ENCODE measurements around the gene CST11. TPM values are rescaled to one million over a fixed set of nuclear protein-coding genes. Genes with fewer than 3 reads are reported as not detected.

Gene CST11
- total RNA-seq, 1 experiment from 2014 or later: not detected

DNA sequence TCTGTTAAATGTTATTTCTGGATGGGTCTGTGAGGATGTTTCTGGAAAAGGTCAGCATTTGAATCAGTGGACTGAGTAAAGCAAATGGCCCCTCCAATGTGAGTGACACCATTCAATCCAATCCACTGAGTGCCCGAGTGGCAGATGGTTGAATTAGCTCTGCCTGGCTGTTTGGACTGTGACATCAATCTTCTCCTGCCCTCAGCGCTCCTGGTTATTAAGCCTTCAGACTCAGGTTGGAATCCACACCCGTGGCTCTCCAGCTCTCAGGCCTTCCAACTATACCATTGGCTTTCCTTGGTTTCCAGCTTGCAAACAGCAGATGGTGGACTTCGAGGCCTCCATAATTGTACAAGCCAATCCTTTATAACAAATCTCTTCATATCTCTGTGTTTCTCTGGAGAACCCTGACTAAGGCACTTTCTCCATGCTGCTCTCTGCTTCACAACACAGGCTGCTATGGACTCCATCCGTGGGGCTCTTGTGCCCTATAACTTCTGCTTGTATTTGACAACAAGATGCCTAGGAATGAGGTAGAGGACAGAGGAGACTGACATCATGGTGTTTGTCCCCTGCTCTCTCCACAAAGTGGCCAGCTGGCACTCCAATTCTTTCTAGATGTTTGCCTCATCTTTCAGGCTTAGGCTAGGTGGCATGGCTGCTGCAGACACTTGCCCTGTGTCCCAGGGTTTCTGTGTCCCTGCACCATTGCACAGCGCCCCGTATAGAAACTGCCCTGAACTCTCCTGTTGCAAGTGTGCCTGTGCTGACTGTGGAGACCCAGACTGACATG lies 18.0 kb downstream of the CST11 start (continued):
- no peak for TF ChIP-seq SOX15 (CRISPR knock-in tag; IDR thresholded peaks at IDR 0.05)
- TF ChIP-seq MXD4 (CRISPR knock-in tag; IDR thresholded peaks at IDR 0.05; ENCODE audit: borderline replicate concordance): no peak
- TF ChIP-seq, protein P1, sequence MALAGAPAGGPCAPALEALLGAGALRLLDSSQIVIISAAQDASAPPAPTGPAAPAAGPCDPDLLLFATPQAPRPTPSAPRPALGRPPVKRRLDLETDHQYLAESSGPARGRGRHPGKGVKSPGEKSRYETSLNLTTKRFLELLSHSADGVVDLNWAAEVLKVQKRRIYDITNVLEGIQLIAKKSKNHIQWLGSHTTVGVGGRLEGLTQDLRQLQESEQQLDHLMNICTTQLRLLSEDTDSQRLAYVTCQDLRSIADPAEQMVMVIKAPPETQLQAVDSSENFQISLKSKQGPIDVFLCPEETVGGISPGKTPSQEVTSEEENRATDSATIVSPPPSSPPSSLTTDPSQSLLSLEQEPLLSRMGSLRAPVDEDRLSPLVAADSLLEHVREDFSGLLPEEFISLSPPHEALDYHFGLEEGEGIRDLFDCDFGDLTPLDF (CRISPR knock-in tag; IDR thresholded peaks at IDR 0.05): no peak
- TF ChIP-seq ZNF416 (CRISPR knock-in tag; IDR thresholded peaks at IDR 0.05): no peak
- TF ChIP-seq GRHL2 (CRISPR knock-in tag; IDR thresholded peaks at IDR 0.05; ENCODE audit: insufficient replicate concordance, severe bottlenecking): no peak
- TF ChIP-seq MLX (CRISPR knock-in tag; IDR thresholded peaks at IDR 0.05): no peak
- TF ChIP-seq JUN (CRISPR knock-in tag; IDR thresholded peaks at IDR 0.05): no peak

DNA sequence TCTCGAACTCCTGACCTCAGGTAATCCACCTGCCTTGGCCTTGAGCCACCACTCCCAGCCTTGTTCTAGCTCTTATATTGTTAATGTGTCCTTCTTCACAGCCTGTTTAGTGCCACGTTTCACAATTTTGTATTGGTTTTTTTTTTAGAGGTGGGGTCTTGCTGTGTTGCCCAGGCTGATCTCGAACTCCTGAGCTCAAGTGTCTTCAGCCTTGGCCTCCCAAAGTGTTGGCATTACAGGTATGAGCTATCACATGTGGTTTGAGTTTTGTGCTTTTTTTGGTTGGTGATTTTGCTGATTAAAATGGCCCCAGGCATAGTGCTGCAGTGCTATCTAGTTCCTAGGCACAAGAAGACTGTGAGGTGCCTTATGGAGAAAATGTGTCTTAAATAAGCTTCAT lies 19.0 kb downstream of the CST11 start:
- POLR2A ChIA-PET: no interaction called here
- Mint-ChIP-seq H3K36me3 (no peaks in the 10 kb centered on the region), H3K9me3 (no peaks in the 10 kb centered on the region), H3K27me3 (ENCODE audit: low read depth) (no peaks in the 10 kb centered on the region; the same call in 1 of the 2 replicates), H3K4me1 (no peaks in the 10 kb centered on the region), H3K4me3 (no peak overlapping the region), H3K27ac (no peak overlapping the region)
- ATAC-seq (no peak), DNase-seq (ENCODE audit: low spot score) (no peak)
- CTCF ChIA-PET: interaction anchor here (1.6 to 3.0 kb wide), 2 partner anchors 12 to 74 kb away, joined by 3 to 10 read pairs; partner anchors contain the start of gene NAPB
- TF ChIP-seq RORB (CRISPR knock-in tag; IDR thresholded peaks at IDR 0.05): no peak
- TF ChIP-seq FOXJ3 (CRISPR knock-in tag; IDR thresholded peaks at IDR 0.05; ENCODE audit: borderline replicate concordance): no peak
- no peak for TF ChIP-seq SP1 (CRISPR knock-in tag; conservative IDR thresholded peaks at IDR 0.05)
- TF ChIP-seq ZBTB21 (CRISPR knock-in tag; IDR thresholded peaks at IDR 0.05; ENCODE audit: borderline replicate concordance): no peak
- no peak for TF ChIP-seq ZNF138 (CRISPR knock-in tag; conservative IDR thresholded peaks at IDR 0.05)
- peak; percentile 54; the same call in 1 of the 2 replicates for TF ChIP-seq ZNF121 (CRISPR knock-in tag; IDR thresholded peaks at IDR 0.05)
- TF ChIP-seq NR2C2 (CRISPR knock-in tag; IDR thresholded peaks at IDR 0.05): no peak

DNA sequence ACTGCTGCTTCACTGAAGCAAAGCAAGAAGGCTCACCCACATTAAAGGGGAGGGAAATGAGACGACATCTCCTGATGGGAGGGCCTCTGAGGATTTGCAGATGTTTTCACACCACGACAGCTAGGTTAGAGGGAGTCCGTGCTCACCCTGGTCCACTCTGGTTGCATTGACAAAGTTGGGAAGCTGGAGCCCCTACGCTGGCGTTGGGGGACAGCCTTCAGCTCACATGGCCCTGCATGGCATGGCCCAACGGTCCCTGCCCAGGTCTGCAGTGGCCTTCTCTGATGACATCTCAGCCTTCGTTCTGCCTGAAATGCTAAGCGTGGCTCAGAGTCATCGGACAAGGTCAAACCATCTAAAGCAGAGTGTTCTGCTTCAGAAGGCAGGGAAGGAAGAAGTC lies 27.5 kb downstream of the CST11 start:
- no peak for ATAC-seq
- H3K36me3 Mint-ChIP-seq: peaks cover 10% of the 10 kb centered on the region
- H3K9me3 Mint-ChIP-seq: peaks cover 15% of the 10 kb centered on the region
- H3K27ac Mint-ChIP-seq: no peak overlapping the region
- no peak for DNase-seq (ENCODE audit: low spot score)
- TF ChIP-seq FOXK1 (CRISPR knock-in tag; IDR thresholded peaks at IDR 0.05) (no peak), TEAD1 (CRISPR knock-in tag; IDR thresholded peaks at IDR 0.05) (no peak), TCF7 (CRISPR knock-in tag; IDR thresholded peaks at IDR 0.05; ENCODE audit: low read depth) (no peak), NFATC4 (CRISPR knock-in tag; IDR thresholded peaks at IDR 0.05) (no peak), NR1H2 (CRISPR knock-in tag; IDR thresholded peaks at IDR 0.05) (no peak), USF1 (CRISPR knock-in tag; IDR thresholded peaks at IDR 0.05) (no peak)
- TF ChIP-seq, protein P2, sequence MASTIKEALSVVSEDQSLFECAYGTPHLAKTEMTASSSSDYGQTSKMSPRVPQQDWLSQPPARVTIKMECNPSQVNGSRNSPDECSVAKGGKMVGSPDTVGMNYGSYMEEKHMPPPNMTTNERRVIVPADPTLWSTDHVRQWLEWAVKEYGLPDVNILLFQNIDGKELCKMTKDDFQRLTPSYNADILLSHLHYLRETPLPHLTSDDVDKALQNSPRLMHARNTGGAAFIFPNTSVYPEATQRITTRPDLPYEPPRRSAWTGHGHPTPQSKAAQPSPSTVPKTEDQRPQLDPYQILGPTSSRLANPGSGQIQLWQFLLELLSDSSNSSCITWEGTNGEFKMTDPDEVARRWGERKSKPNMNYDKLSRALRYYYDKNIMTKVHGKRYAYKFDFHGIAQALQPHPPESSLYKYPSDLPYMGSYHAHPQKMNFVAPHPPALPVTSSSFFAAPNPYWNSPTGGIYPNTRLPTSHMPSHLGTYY (CRISPR knock-in tag; IDR thresholded peaks at IDR 0.05): no peak
- TF ChIP-seq, protein P3, sequence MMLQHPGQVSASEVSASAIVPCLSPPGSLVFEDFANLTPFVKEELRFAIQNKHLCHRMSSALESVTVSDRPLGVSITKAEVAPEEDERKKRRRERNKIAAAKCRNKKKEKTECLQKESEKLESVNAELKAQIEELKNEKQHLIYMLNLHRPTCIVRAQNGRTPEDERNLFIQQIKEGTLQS (CRISPR knock-in tag; conservative IDR thresholded peaks at IDR 0.05): no peak
- TF ChIP-seq, protein P4, sequence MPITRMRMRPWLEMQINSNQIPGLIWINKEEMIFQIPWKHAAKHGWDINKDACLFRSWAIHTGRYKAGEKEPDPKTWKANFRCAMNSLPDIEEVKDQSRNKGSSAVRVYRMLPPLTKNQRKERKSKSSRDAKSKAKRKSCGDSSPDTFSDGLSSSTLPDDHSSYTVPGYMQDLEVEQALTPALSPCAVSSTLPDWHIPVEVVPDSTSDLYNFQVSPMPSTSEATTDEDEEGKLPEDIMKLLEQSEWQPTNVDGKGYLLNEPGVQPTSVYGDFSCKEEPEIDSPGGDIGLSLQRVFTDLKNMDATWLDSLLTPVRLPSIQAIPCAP (CRISPR knock-in tag; IDR thresholded peaks at IDR 0.05): no peak
- H3K4me3 Mint-ChIP-seq: no peak overlapping the region
- CTCF ChIA-PET: no interaction called here
- peaks cover 6% of the 10 kb centered on the region for H3K4me1 Mint-ChIP-seq
- H3K27me3 Mint-ChIP-seq (ENCODE audit: low read depth): peaks cover 6% of the 10 kb centered on the region; the same call in 1 of the 2 replicates
- POLR2A ChIA-PET: no interaction called here
